Smooth muscle cell of bladder (primary cell): ENCODE measurements around the gene CHPF. TPM values are rescaled to one million over a fixed set of nuclear protein-coding genes. Genes with fewer than 3 reads are reported as not detected.

ENCODE experiments used
- total RNA-seq: library from RNA; depleted of rRNA; stranded (reverse); fragments of >200 nt; gene quantifications from 2 replicates; pipeline ENCODE4 v1.2.3, GENCODE V29; 2014

Gene CHPF
- total RNA-seq: 74.4 and 134 TPM in 2 replicates

GRCh38 chr2:219543596-219544358, at the start of gene CHPF, which contains the start of gene TMEM198:
Gene CHPF, minus strand, starts transcription at chr2:219543809. Its CDS starts 271 bp downstream, at chr2:219543538.
Gene TMEM198, plus strand, starts transcription at chr2:219544028. Its CDS starts 700 bp downstream, at chr2:219544728.

GRCh38 chr2:219572237-219573001, 28.8 kb upstream of the CHPF start, which contains the start of gene INHA:
Gene INHA, plus strand, starts transcription at chr2:219572310. Its CDS starts 65 bp downstream, at chr2:219572375.

GRCh38 chr2:219571311-219572236, 28.0 kb upstream of the CHPF start, which contains the start of gene OBSL1:
Gene OBSL1, minus strand, starts transcription at chr2:219571539. Its CDS starts 307 bp downstream, at chr2:219571232.

GRCh38 chr2:219514196-219514761, 29.3 kb downstream of the CHPF start, which contains the start of gene ASIC4:
Gene ASIC4, plus strand, starts transcription at chr2:219514482. Its CDS starts 243 bp downstream, at chr2:219514725.

GRCh38 chr2:219498280-219499057, 45.1 kb downstream of the CHPF start, which contains the start of gene GMPPA:
Gene GMPPA, plus strand, starts transcription at chr2:219498891. Its CDS starts 1,085 bp downstream, at chr2:219499976.

Other genes with a start within 250 kb of the CHPF start
- 6.4 and 57.0 TPM in 2 replicates for gene PTPRN, start 234.4 kb downstream of the CHPF start, total RNA-seq
- gene RESP18, start 211.1 kb downstream of the CHPF start, total RNA-seq: not detected in 2 replicates
- gene DNPEP, start 155.9 kb downstream of the CHPF start, total RNA-seq: 106 and 116 TPM in 2 replicates
- gene DES, start 125.4 kb downstream of the CHPF start, total RNA-seq: 0.71 and 3.7 TPM in 2 replicates
- gene SPEG, start 109.0 kb downstream of the CHPF start, total RNA-seq: 3.7 and 9.8 TPM in 2 replicates
- 51.2 and 63.9 TPM in 2 replicates for gene GMPPA, start 44.9 kb downstream of the CHPF start, total RNA-seq
- gene ASIC4, start 29.3 kb downstream of the CHPF start, total RNA-seq: under 0.01 and 0.37 TPM in 2 replicates
- 1.3 and 1.8 TPM in 2 replicates for gene TMEM198, start 219 bp upstream of the CHPF start, total RNA-seq
- 37.8 and 56.8 TPM in 2 replicates for gene OBSL1, start 27.7 kb upstream of the CHPF start, total RNA-seq
- 0.28 and 0.46 TPM in 2 replicates for gene INHA, start 28.5 kb upstream of the CHPF start, total RNA-seq
- 11.4 and 17.0 TPM in 2 replicates for gene STK11IP, start 54.0 kb upstream of the CHPF start, total RNA-seq
- gene SLC4A3, start 83.8 kb upstream of the CHPF start, total RNA-seq: 2.0 and 2.1 TPM in 2 replicates